SK-N-SH (cell line): ENCODE data around the gene ELMO1. TPM values are rescaled to one million over a fixed set of nuclear protein-coding genes. Genes with fewer than 3 reads are reported as not detected.

Source experiments
- CTCF ChIA-PET: fragments of 300-600, 350-600 bp; formaldehyde crosslinking; extraction: SDS; loops from one replicate; lab custom pipeline; 2021; lab: Yijun Ruan, JAX
- POLR2A ChIA-PET: fragments of 350-600 bp; sonication (Branson Sonifier 250); formaldehyde crosslinking; extraction: SDS; loops from one replicate; lab custom pipeline; 2020; ENCODE audit warnings: antibody characterized with exemption, inconsistent platforms; lab: Yijun Ruan, JAX
- DNase-seq: peaks from one replicate; pipeline ENCODE4 v3.0.0; 2012
- H2AFZ ChIP-seq: fragments of 200-600 bp; sonication (generic); 2 replicates; pipeline ENCODE4 v1.8.1; 2016; ENCODE audit warnings: antibody characterized with exemption, mild to moderate bottlenecking, low read depth
- H3F3A ChIP-seq: fragments of 200-600 bp; sonication (generic); replicated peaks from 2 replicates; pipeline ENCODE3; 2016; ENCODE audit warnings: antibody characterized with exemption, mild to moderate bottlenecking; ENCODE audit not compliant: insufficient read depth
- H3K27ac ChIP-seq, 2 experiments: fragments of 200-500 bp in 1 of 2; fragments of 200-600 bp in 1 of 2; sonication (Bioruptor generic) in 1 of 2; sonication (generic), shearing (Covaris generic) in 1 of 2; 2 replicates each; pipeline versions ENCODE4 v1.5.1 to v1.6.1; 2014 to 2016; ENCODE audit warnings: low read depth in 2 of 2, inconsistent platforms in 1 of 2, low read length in 1 of 2, mild to moderate bottlenecking in 1 of 2, mixed read lengths in 1 of 2
- H3K27me3 ChIP-seq: fragments of 200-600 bp; sonication (generic), shearing (Covaris generic); 2 replicates; pipeline ENCODE4 v1.6.1; 2016; ENCODE audit warnings: mixed run types; ENCODE audit not compliant: insufficient read depth
- H3K36me3 ChIP-seq, 2 experiments: fragments of 200-500 bp in 1 of 2; fragments of 200-600 bp in 1 of 2; sonication (Bioruptor generic) in 1 of 2; sonication (generic) in 1 of 2; replicated peaks in 1 of 2; 2 replicates each; pipeline versions ENCODE3 to v1.5.1; 2014 to 2016; ENCODE audit warnings: low read length in 1 of 2, mild to moderate bottlenecking in 1 of 2; ENCODE audit not compliant: insufficient read depth in 2 of 2, control insufficient read depth in 1 of 2
- H3K4me1 ChIP-seq, 2 experiments: fragments of 200-500 bp in 1 of 2; fragments of 200-600 bp in 1 of 2; sonication (Bioruptor generic) in 1 of 2; sonication (generic), shearing (Covaris generic) in 1 of 2; 2 replicates each; pipeline versions ENCODE4 v1.5.1 to v1.6.1; 2014 to 2016; ENCODE audit warnings: low read depth in 1 of 2, low read length in 1 of 2, mixed run types in 1 of 2; ENCODE audit not compliant: insufficient read depth in 2 of 2, control insufficient read depth in 1 of 2
- H3K4me2 ChIP-seq: fragments of 200-600 bp; sonication (generic), shearing (Covaris generic); 2 replicates; pipeline ENCODE4 v1.6.1; 2017; ENCODE audit warnings: mixed run types
- H3K4me3 ChIP-seq, 2 experiments: fragments of 200-500 bp in 1 of 2; fragments of 200-600 bp in 1 of 2; sonication (Bioruptor generic) in 1 of 2; sonication (generic), shearing (Covaris generic) in 1 of 2; 2 replicates each; pipeline versions ENCODE4 v1.5.1 to v1.8.1; 2014 to 2016; ENCODE audit warnings: low read depth in 2 of 2, inconsistent platforms in 1 of 2, low read length in 1 of 2, mild to moderate bottlenecking in 1 of 2, mixed read lengths in 1 of 2, moderate library complexity in 1 of 2
- H3K79me2 ChIP-seq: fragments of 200-600 bp; sonication (generic); 2 replicates; pipeline ENCODE4 v1.8.1; 2017; ENCODE audit warnings: mild to moderate bottlenecking; ENCODE audit not compliant: insufficient read depth
- H3K9ac ChIP-seq: fragments of 200-600 bp; sonication (generic); 2 replicates; pipeline ENCODE4 v1.6.1; 2017; ENCODE audit warnings: mixed run types
- H3K9me2 ChIP-seq: fragments of 200-600 bp; sonication (generic); 2 replicates; pipeline ENCODE4 v1.6.1; 2017; ENCODE audit warnings: mixed run types
- H3K9me3 ChIP-seq: fragments of 200-600 bp; sonication (generic); 2 replicates; pipeline ENCODE4 v1.6.1; 2017; ENCODE audit warnings: mixed run types, mild to moderate bottlenecking, moderate library complexity
- H4K20me1 ChIP-seq: fragments of 200-600 bp; sonication (generic); 2 replicates; pipeline ENCODE4 v1.6.1; 2017; ENCODE audit warnings: mild to moderate bottlenecking, mixed run types; ENCODE audit not compliant: insufficient read depth
- ELF1 ChIP-seq: IDR thresholded peaks from 2 replicates; pipeline ENCODE4 v1.4.0; 2012
- EP300 ChIP-seq, 2 experiments: IDR thresholded peaks; 2 replicates each; pipeline versions ENCODE4 v1.4.0 to v1.6.1; 2012; ENCODE audit warnings: borderline replicate concordance in 1 of 2, low read depth in 1 of 2, low read length in 1 of 2
- EZH2phosphoT487 ChIP-seq: fragments of 200-600 bp; sonication (generic); IDR thresholded peaks from 2 replicates; pipeline ENCODE4 v1.6.1; 2017; ENCODE audit warnings: low read depth, mixed run types, mild to moderate bottlenecking, antibody characterized with exemption, moderate library complexity, borderline replicate concordance
- GABPA ChIP-seq: IDR thresholded peaks from 2 replicates; pipeline ENCODE4 v1.4.0; 2012; ENCODE audit warnings: low read depth, mild to moderate bottlenecking
- JUND ChIP-seq: IDR thresholded peaks from 2 replicates; pipeline ENCODE4 v1.4.0; 2012
- NFIC ChIP-seq: IDR thresholded peaks from 2 replicates; pipeline ENCODE4 v1.4.0; 2012; ENCODE audit warnings: borderline replicate concordance
- NRF1 ChIP-seq: IDR thresholded peaks from 2 replicates; pipeline ENCODE4 v1.6.1; 2012; ENCODE audit warnings: low read depth, mild to moderate bottlenecking, low read length
- PBX3 ChIP-seq: IDR thresholded peaks from 2 replicates; pipeline ENCODE4; 2012
- RXRA ChIP-seq: IDR thresholded peaks from 2 replicates; pipeline ENCODE4 v1.4.0; 2012; ENCODE audit warnings: low read depth, mild to moderate bottlenecking, borderline replicate concordance
- USF1 ChIP-seq: IDR thresholded peaks from 2 replicates; pipeline ENCODE4 v1.4.0; 2012; ENCODE audit warnings: low read depth, borderline replicate concordance
- ZBTB33 ChIP-seq: IDR thresholded peaks from 2 replicates; pipeline ENCODE4 v1.4.0; 2012; ENCODE audit warnings: low read depth, borderline replicate concordance
- whole genome bisulfite sequencing: methylation state at CpG from one replicate; pipeline ENCODE4 v1.1.6; 2017; ENCODE audit warnings: low lambda C conversion rate; 5-methylcytosine and 5-hydroxymethylcytosine counted together
- polyA plus RNA-seq, 3 experiments: library from polyadenylated mRNA; depleted of rRNA; stranded (reverse); fragments of >200 nt; gene quantifications; 2 replicates each; pipeline ENCODE4 v1.2.3, GENCODE V29; 2012
- TF ChIP-seq, protein P1 (sequence below): fragments of 200-600 bp; sonication (generic); IDR thresholded peaks from 2 replicates; pipeline ENCODE4 v1.6.1; 2017; ENCODE audit warnings: antibody characterized with exemption, mild to moderate bottlenecking, moderate library complexity

ELMO1 gene
- polyA plus RNA-seq, 1 of the 3 experiments (the other 2 are of a cell fraction), result 0.64 TPM

GRCh38 chr7:37438906-37439652, 9.6 kb downstream of the ELMO1 start:
- H2AFZ ChIP-seq, result no peak overlapping the region
- TF ChIP-seq ELF1 (no peak), NFIC (no peak), JUND (no peak), NRF1 (no peak), GABPA (no peak), EP300 (IDR thresholded peaks at IDR 0.05; ENCODE audit: borderline replicate concordance in 1 of 2, low read depth in 1 of 2, low read length in 1 of 2) (no peak), USF1 (no peak), ZBTB33 (no peak), EZH2phosphoT487 (no peak), RXRA (no peak), PBX3 (no peak)
- TF ChIP-seq, protein P1, sequence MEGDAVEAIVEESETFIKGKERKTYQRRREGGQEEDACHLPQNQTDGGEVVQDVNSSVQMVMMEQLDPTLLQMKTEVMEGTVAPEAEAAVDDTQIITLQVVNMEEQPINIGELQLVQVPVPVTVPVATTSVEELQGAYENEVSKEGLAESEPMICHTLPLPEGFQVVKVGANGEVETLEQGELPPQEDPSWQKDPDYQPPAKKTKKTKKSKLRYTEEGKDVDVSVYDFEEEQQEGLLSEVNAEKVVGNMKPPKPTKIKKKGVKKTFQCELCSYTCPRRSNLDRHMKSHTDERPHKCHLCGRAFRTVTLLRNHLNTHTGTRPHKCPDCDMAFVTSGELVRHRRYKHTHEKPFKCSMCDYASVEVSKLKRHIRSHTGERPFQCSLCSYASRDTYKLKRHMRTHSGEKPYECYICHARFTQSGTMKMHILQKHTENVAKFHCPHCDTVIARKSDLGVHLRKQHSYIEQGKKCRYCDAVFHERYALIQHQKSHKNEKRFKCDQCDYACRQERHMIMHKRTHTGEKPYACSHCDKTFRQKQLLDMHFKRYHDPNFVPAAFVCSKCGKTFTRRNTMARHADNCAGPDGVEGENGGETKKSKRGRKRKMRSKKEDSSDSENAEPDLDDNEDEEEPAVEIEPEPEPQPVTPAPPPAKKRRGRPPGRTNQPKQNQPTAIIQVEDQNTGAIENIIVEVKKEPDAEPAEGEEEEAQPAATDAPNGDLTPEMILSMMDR, result no peak
- H3K27ac ChIP-seq, result no peak overlapping the region
- no peak for DNase-seq
- H3K4me2 ChIP-seq, result no peak overlapping the region
- H3K4me1 ChIP-seq, result peaks cover 0 to 11% of the 10 kb centered on the region in 2 experiments; a peak in 2 of 4 replicates
- H3K9me3 ChIP-seq, result 0 out of 2 replicates have a peak, but pooled peaks cover 3% of the 10 kb centered on the region
- POLR2A ChIA-PET, result interaction anchor here (1.6 kb wide), 1 partner anchor 9 kb away, joined by 3 read pairs; no protein-coding TSS in a partner anchor
- H4K20me1 ChIP-seq, result no peaks in the 10 kb centered on the region
- H3K4me3 ChIP-seq, result no peak overlapping the region
- H3K9me2 ChIP-seq, result no peaks in the 10 kb centered on the region
- H3K36me3 ChIP-seq, result no peaks in the 10 kb centered on the region
- no peaks in the 10 kb centered on the region for H3F3A ChIP-seq
- no peaks in the 10 kb centered on the region for H3K79me2 ChIP-seq
- 44% methylated on average over 4 of the region's 4 CpGs for WGBS
- no peaks in the 10 kb centered on the region for H3K27me3 ChIP-seq
- CTCF ChIA-PET, result interaction anchor here (0.8 to 2.7 kb wide), 4 partner anchors 9 to 205 kb away, joined by 3 to 11 read pairs (median 6); partner anchors contain the start of gene ELMO1
- H3K9ac ChIP-seq, result no peak overlapping the region
